Calu3 (cell line): ENCODE results near the gene RAB1B. TPM values are rescaled to one million over a fixed set of nuclear protein-coding genes. Genes with fewer than 3 reads are reported as not detected.

Experiments used
- BruUV-seq: library from RNA; stranded (reverse); fragments of 400-500 nt; replicated peaks from 2 replicates; lab custom pipeline; 2021; lab: Mats Ljungman, UMichigan
- CTCF ChIA-PET: fragments of 300-600 bp; sonication (Branson Sonifier 250); formaldehyde crosslinking; loops from one replicate; lab custom pipeline; 2022; ENCODE audit warnings: antibody characterized with exemption; lab: Charles Lee
- DNase-seq: peaks from one replicate; pipeline ENCODE4 v3.0.0; 2022
- H3K27ac Mint-ChIP-seq: one replicate; pipeline ENCODE4 v1.8.0; 2022; ENCODE audit warnings: mixed read lengths; ENCODE audit not compliant: unreplicated experiment
- H3K27me3 Mint-ChIP-seq: one replicate; pipeline ENCODE4 v1.8.0; 2022; ENCODE audit warnings: mixed read lengths; ENCODE audit not compliant: unreplicated experiment
- H3K36me3 Mint-ChIP-seq: one replicate; pipeline ENCODE4 v1.8.0; 2022; ENCODE audit warnings: mild to moderate bottlenecking, moderate library complexity, mixed read lengths; ENCODE audit not compliant: insufficient read depth, unreplicated experiment
- H3K4me1 Mint-ChIP-seq: one replicate; pipeline ENCODE4 v1.8.0; 2022; ENCODE audit warnings: mild to moderate bottlenecking, low read depth, mixed read lengths; ENCODE audit not compliant: unreplicated experiment
- H3K4me3 Mint-ChIP-seq: one replicate; pipeline ENCODE4 v1.8.0; 2022; ENCODE audit warnings: mild to moderate bottlenecking, low read depth, moderate library complexity, mixed read lengths; ENCODE audit not compliant: unreplicated experiment
- H3K9me3 Mint-ChIP-seq: one replicate; pipeline ENCODE4 v1.8.0; 2022; ENCODE audit warnings: low read depth, mixed read lengths; ENCODE audit not compliant: unreplicated experiment
- CTCF ChIP-seq: fragments of 200-600 bp; IDR thresholded peaks from one replicate; pipeline ENCODE4 v1.8.0; 2022; ENCODE audit warnings: antibody characterized with exemption; ENCODE audit not compliant: unreplicated experiment
- intact Hi-C: fragments of 100-400 bp; cut with micrococcal nuclease; formaldehyde crosslinking; loops from one replicate; pipeline ENCODE4 v1.10.0; 2022; ENCODE audit not compliant: unreplicated experiment
- total RNA-seq: library from RNA; stranded (reverse); gene quantifications from 2 replicates; pipeline ENCODE4 v1.2.3, GENCODE V29; 2022

RAB1B gene
- total RNA-seq, 1 experiment from 2014 or later = 144 TPM

- no peak for DNase-seq
- CTCF ChIA-PET = no interaction called here
- no peak for TF ChIP-seq CTCF
- no peaks in the 10 kb centered on the region for H3K27me3 Mint-ChIP-seq
- H3K4me1 Mint-ChIP-seq = no peaks in the 10 kb centered on the region
- H3K4me3 Mint-ChIP-seq = no peak overlapping the region
- intact Hi-C loops = no loop called here
- H3K9me3 Mint-ChIP-seq = no peaks in the 10 kb centered on the region
- H3K27ac Mint-ChIP-seq = no peak overlapping the region
- H3K36me3 Mint-ChIP-seq = peaks cover 18% of the 10 kb centered on the region
- BruUV-seq = no TSS peak
These were observed 38.3 kb upstream of the RAB1B start for GRCh38 chr11:66230156-66230555.

DNA sequence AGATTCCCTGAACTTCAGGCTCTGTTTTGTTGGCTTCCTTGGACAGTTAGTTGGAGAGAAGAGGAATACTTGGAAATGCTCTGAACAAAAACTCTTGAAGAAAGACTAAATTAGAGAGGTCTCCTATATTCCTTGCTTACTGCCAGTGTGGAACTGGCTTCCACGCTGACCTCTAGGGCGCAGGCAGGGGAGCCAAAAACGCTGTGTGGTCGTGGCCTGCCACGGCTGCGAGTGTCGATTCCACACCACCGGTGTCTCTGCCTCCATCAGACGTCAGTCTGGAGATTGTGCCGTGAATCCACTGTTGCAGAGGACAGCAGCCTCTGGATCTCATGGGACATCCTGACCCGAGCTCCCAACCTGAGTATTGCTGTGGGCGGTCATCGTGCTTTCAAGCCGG, 37.5 kb upstream of the RAB1B start:
- H3K4me1 Mint-ChIP-seq = no peaks in the 10 kb centered on the region
- H3K27ac Mint-ChIP-seq = no peak overlapping the region
- no peak for DNase-seq
- H3K36me3 Mint-ChIP-seq = peaks cover 18% of the 10 kb centered on the region
- CTCF ChIA-PET = no interaction called here
- H3K27me3 Mint-ChIP-seq = no peaks in the 10 kb centered on the region
- intact Hi-C loops = no loop called here
- no TSS peak for BruUV-seq
- no peaks in the 10 kb centered on the region for H3K9me3 Mint-ChIP-seq
- no peak for TF ChIP-seq CTCF
- no peak overlapping the region for H3K4me3 Mint-ChIP-seq

DNA sequence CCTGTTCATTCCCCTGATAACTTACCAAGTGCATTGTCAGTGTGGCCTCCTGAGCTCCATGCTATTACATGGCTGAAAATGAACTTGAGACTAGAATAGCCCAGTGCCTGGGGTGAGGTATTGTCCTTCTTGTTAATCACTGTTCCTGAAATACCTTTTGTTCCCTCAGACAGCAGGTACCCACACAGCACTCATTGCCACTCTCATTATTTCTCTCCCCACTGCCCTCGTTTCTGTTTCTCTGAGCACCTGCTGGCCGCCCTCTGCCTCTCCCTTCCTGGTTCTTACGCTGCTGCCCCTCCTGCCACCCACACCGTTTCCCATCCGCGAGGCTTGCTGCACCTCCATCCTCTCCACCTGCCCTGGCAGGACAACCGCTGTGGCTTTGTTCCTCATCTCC, 36.9 kb upstream of the RAB1B start:
- H3K27me3 Mint-ChIP-seq = no peaks in the 10 kb centered on the region
- H3K27ac Mint-ChIP-seq = no peak overlapping the region
- H3K4me1 Mint-ChIP-seq = no peaks in the 10 kb centered on the region
- intact Hi-C loops = no loop called here
- no peak for DNase-seq
- H3K36me3 Mint-ChIP-seq = peaks cover 18% of the 10 kb centered on the region
- H3K9me3 Mint-ChIP-seq = no peaks in the 10 kb centered on the region
- no peak for TF ChIP-seq CTCF
- no peak overlapping the region for H3K4me3 Mint-ChIP-seq
- BruUV-seq = no TSS peak
- CTCF ChIA-PET = no interaction called here

DNA sequence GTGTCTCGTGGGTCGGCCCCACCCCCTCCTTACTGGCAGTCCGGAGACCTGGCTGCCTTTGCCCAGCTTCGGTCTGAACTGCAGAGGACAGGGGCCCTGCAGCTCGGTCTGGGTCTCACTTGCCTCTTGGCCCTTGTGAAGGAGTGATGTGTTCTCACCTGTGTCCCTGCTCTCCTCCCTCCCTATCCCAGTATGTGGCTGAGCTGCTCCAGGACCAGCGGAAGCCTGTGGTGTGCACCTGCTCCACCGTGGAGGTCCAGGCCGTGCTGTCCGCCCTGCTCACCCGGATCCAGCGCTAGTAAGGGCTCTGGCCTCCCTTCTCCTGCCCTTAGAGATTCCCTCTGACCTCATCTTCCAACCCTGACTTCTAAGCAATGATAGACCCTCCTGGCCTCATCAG, 35.7 kb upstream of the RAB1B start:
- CTCF ChIA-PET = no interaction called here
- no peak for TF ChIP-seq CTCF
- Mint-ChIP-seq H3K4me1 (no peaks in the 10 kb centered on the region), H3K9me3 (no peaks in the 10 kb centered on the region), H3K27me3 (no peaks in the 10 kb centered on the region), H3K36me3 (peaks cover 18% of the 10 kb centered on the region), H3K4me3 (no peak overlapping the region), H3K27ac (no peak overlapping the region)
- no TSS peak for BruUV-seq
- intact Hi-C loops = no loop called here
- DNase-seq = no peak
